HG03045 (cell line): ENCODE measurements around the gene BMP6.

ENCODE experiments used
- ATAC-seq: cut with Tn5 transposase; IDR thresholded peaks from one replicate; pipeline ENCODE4 v1.9.1; 2021; ENCODE audit warnings: mild to moderate bottlenecking, moderate library complexity; ENCODE audit not compliant: unreplicated experiment

Gene BMP6

GRCh38 chr6:7821426-7821825 is 95.5 kb downstream of the BMP6 start:
- ATAC-seq: no peak

GRCh38 chr6:7823552-7823951 is 97.7 kb downstream of the BMP6 start:
- ATAC-seq: no peak

GRCh38 chr6:7825986-7826385 is 100.1 kb downstream of the BMP6 start:
- no peak for ATAC-seq

- no peak for ATAC-seq
These were observed 101.2 kb downstream of the BMP6 start for GRCh38 chr6:7827142-7827541.

- no peak for ATAC-seq
These were observed 102.2 kb downstream of the BMP6 start for GRCh38 chr6:7828124-7828523.

GRCh38 chr6:7832904-7833750 is 107.2 kb downstream of the BMP6 start:
- ATAC-seq: no peak

GRCh38 chr6:7833751-7834070 is 107.8 kb downstream of the BMP6 start:
- no peak for ATAC-seq

GRCh38 chr6:7836371-7837026 is 110.6 kb downstream of the BMP6 start:
- no peak for ATAC-seq

GRCh38 chr6:7841781-7842468 is 116.0 kb downstream of the BMP6 start:
- ATAC-seq: no peak

- ATAC-seq: no peak
These were observed 121.3 kb downstream of the BMP6 start for GRCh38 chr6:7846966-7847818.

- ATAC-seq: no peak
These were observed 122.3 kb downstream of the BMP6 start for GRCh38 chr6:7848229-7848628.

GRCh38 chr6:7851780-7852179 is 125.9 kb downstream of the BMP6 start:
- ATAC-seq: no peak

GRCh38 chr6:7859591-7859990 is 133.7 kb downstream of the BMP6 start:
- ATAC-seq: no peak

GRCh38 chr6:7865781-7866180 is 139.9 kb downstream of the BMP6 start:
- ATAC-seq: no peak

- ATAC-seq: no peak
These were observed 140.6 kb downstream of the BMP6 start for GRCh38 chr6:7866526-7866925.

GRCh38 chr6:7868926-7869325 is 143.0 kb downstream of the BMP6 start:
- ATAC-seq: no peak

- no peak for ATAC-seq
These were observed 152.6 kb downstream of the BMP6 start for GRCh38 chr6:7878401-7878964.

- no peak for ATAC-seq
These were observed 153.1 kb downstream of the BMP6 start for GRCh38 chr6:7879043-7879442.

GRCh38 chr6:7879579-7879978 is 153.7 kb downstream of the BMP6 start:
- ATAC-seq: no peak

- ATAC-seq: no peak
These were observed 154.2 kb downstream of the BMP6 start for GRCh38 chr6:7879980-7880717.
